HepG2 (cell line): Measurements from ENCODE around the gene ITCH. TPM values are rescaled to one million over a fixed set of nuclear protein-coding genes. Genes with fewer than 3 reads are reported as not detected.

Source experiments
- ELF3 ChIP-seq: IDR thresholded peaks from 2 replicates; pipeline ENCODE4 v1.6.1; 2016; ENCODE audit warnings: missing genetic modification reagents, missing compliant biosample characterization
- HIVEP1 ChIP-seq: sonication (generic); formaldehyde crosslinking; IDR thresholded peaks from 2 replicates; pipeline ENCODE4 v1.4.0; 2020; ENCODE audit warnings: mild to moderate bottlenecking, missing genetic modification reagents
- KAT2B ChIP-seq: fragments of 150-350 bp; IDR thresholded peaks from 2 replicates; pipeline ENCODE4 v1.6.1; 2014; ENCODE audit warnings: low read depth, low read length, borderline replicate concordance
- KLF11 ChIP-seq: IDR thresholded peaks from 2 replicates; pipeline ENCODE4 v1.6.1; 2016; ENCODE audit warnings: missing compliant biosample characterization
- MAZ ChIP-seq, 2 experiments: sonication (generic) in 1 of 2; formaldehyde crosslinking in 1 of 2; IDR thresholded peaks; 2 replicates each; pipeline versions ENCODE4 v1.5.0 to v1.6.1; 2012 to 2020; ENCODE audit warnings: low read depth in 2 of 2, mild to moderate bottlenecking in 2 of 2, borderline replicate concordance in 1 of 2, improper control_type of control experiment in 1 of 2, low read length in 1 of 2, missing genetic modification reagents in 1 of 2, moderate library complexity in 1 of 2
- NCOR1 ChIP-seq: fragments of 200-600 bp; sonication (generic); IDR thresholded peaks from 2 replicates; pipeline ENCODE4 v1.7.0; 2017; ENCODE audit warnings: antibody characterized with exemption, low read length, borderline replicate concordance
- THRA ChIP-seq: sonication (generic); formaldehyde crosslinking; IDR thresholded peaks from 2 replicates; pipeline ENCODE4 v1.4.0; 2020; ENCODE audit warnings: missing genetic modification reagents, borderline replicate concordance
- ZNF205 ChIP-seq: IDR thresholded peaks from 2 replicates; pipeline ENCODE4 v1.6.1; 2018; ENCODE audit warnings: missing biosample characterization, missing genetic modification reagents
- ZNF570 ChIP-seq: sonication (generic); formaldehyde crosslinking; IDR thresholded peaks from 2 replicates; pipeline ENCODE4 v1.4.0; 2020; ENCODE audit warnings: mild to moderate bottlenecking, missing genetic modification reagents, borderline replicate concordance
- polyA plus RNA-seq, 8 experiments: library from polyadenylated mRNA; depleted of rRNA in 3 of 8; stranded (reverse) in 7 of 8; unstranded in 1 of 8; fragments of >200 nt; fragmentation: Illumina TruSeq in 4 of 8; extraction: Trizol in 4 of 8; gene quantifications; 2 replicates each; pipeline versions ENCODE4 v1.2.1 to v1.2.3, GENCODE V29; 2011 to 2016; ENCODE audit warnings: low read depth in 4 of 8, missing spikeins in 1 of 8, mixed read lengths in 1 of 8; ENCODE audit not compliant: insufficient read depth in 1 of 8
- total RNA-seq, 5 experiments: library from RNA; depleted of rRNA; stranded (reverse); fragments of >200 nt; fragmentation: Illumina TruSeq; extraction: Trizol; gene quantifications; 2 replicates each; pipeline ENCODE4 v1.2.3, GENCODE V29; 2016; ENCODE audit warnings: low read depth in 1 of 5
- TF ChIP-seq, protein P1 (sequence below): sonication (generic); formaldehyde crosslinking; IDR thresholded peaks from 2 replicates; pipeline ENCODE4 v1.4.0; 2020; ENCODE audit warnings: mild to moderate bottlenecking, missing genetic modification reagents, borderline replicate concordance
- TF ChIP-seq, protein P2 (sequence below): IDR thresholded peaks from 2 replicates; pipeline ENCODE4 v1.6.1; 2016; ENCODE audit warnings: missing compliant biosample characterization, missing genetic modification reagents, borderline replicate concordance
- TF ChIP-seq, protein P3 (sequence below): sonication (generic); formaldehyde crosslinking; IDR thresholded peaks from 2 replicates; pipeline ENCODE4 v1.4.0; 2020; ENCODE audit warnings: missing genetic modification reagents; ENCODE audit errors: not compliant biosample characterization
- TF ChIP-seq, protein P4 (sequence below): IDR thresholded peaks from 2 replicates; pipeline ENCODE4 v1.6.1; 2012; ENCODE audit warnings: low read length, improper control_type of control experiment

ITCH gene
- total and polyA plus RNA-seq, 2 of the 13 experiments (the other 11 are each of a cell fraction or from before 2014, with no cell fraction given), result 20.5 to 112 TPM

GRCh38 chr20:34522969-34523871 is 160.1 kb downstream of the ITCH start (continued):
- TF ChIP-seq, protein P1, sequence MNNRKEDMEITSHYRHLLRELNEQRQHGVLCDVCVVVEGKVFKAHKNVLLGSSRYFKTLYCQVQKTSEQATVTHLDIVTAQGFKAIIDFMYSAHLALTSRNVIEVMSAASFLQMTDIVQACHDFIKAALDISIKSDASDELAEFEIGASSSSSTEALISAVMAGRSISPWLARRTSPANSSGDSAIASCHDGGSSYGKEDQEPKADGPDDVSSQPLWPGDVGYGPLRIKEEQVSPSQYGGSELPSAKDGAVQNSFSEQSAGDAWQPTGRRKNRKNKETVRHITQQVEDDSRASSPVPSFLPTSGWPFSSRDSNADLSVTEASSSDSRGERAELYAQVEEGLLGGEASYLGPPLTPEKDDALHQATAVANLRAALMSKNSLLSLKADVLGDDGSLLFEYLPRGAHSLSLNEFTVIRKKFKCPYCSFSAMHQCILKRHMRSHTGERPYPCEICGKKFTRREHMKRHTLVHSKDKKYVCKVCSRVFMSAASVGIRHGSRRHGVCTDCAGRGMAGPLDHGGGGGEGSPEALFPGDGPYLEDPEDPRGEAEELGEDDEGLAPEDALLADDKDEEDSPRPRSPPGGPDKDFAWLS, result no peak
- TF ChIP-seq HIVEP1 (CRISPR knock-in tag) (peak; percentile 78), ZNF205 (CRISPR knock-in tag) (no peak), NCOR1 (no peak), KLF11 (CRISPR knock-in tag) (no peak), KAT2B (no peak), THRA (CRISPR knock-in tag) (no peak), MAZ (IDR thresholded peaks at IDR 0.05; ENCODE audit: borderline replicate concordance, low read depth, low read length) (no peak), MAZ (CRISPR knock-in tag; IDR thresholded peaks at IDR 0.05; ENCODE audit: low read depth) (no peak; the same call in 1 of the 2 replicates), ZNF570 (CRISPR knock-in tag) (no peak), ELF3 (peak; percentile 56; the same call in 1 of the 2 replicates)
- TF ChIP-seq, protein P2, sequence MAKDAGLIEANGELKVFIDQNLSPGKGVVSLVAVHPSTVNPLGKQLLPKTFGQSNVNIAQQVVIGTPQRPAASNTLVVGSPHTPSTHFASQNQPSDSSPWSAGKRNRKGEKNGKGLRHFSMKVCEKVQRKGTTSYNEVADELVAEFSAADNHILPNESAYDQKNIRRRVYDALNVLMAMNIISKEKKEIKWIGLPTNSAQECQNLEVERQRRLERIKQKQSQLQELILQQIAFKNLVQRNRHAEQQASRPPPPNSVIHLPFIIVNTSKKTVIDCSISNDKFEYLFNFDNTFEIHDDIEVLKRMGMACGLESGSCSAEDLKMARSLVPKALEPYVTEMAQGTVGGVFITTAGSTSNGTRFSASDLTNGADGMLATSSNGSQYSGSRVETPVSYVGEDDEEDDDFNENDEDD (CRISPR knock-in tag), result no peak; the same call in 1 of the 2 replicates
- TF ChIP-seq, protein P3, sequence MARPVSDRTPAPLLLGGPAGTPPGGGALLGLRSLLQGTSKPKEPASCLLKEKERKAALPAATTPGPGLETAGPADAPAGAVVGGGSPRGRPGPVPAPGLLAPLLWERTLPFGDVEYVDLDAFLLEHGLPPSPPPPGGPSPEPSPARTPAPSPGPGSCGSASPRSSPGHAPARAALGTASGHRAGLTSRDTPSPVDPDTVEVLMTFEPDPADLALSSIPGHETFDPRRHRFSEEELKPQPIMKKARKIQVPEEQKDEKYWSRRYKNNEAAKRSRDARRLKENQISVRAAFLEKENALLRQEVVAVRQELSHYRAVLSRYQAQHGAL (CRISPR knock-in tag), result no peak
- TF ChIP-seq, protein P4, sequence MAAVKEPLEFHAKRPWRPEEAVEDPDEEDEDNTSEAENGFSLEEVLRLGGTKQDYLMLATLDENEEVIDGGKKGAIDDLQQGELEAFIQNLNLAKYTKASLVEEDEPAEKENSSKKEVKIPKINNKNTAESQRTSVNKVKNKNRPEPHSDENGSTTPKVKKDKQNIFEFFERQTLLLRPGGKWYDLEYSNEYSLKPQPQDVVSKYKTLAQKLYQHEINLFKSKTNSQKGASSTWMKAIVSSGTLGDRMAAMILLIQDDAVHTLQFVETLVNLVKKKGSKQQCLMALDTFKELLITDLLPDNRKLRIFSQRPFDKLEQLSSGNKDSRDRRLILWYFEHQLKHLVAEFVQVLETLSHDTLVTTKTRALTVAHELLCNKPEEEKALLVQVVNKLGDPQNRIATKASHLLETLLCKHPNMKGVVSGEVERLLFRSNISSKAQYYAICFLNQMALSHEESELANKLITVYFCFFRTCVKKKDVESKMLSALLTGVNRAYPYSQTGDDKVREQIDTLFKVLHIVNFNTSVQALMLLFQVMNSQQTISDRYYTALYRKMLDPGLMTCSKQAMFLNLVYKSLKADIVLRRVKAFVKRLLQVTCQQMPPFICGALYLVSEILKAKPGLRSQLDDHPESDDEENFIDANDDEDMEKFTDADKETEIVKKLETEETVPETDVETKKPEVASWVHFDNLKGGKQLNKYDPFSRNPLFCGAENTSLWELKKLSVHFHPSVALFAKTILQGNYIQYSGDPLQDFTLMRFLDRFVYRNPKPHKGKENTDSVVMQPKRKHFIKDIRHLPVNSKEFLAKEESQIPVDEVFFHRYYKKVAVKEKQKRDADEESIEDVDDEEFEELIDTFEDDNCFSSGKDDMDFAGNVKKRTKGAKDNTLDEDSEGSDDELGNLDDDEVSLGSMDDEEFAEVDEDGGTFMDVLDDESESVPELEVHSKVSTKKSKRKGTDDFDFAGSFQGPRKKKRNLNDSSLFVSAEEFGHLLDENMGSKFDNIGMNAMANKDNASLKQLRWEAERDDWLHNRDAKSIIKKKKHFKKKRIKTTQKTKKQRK, result no peak
